Measurements from ENCODE around the gene PARPBP.
"Not testable (repeated sequence)": the region's sequence is repeated elsewhere in the genome, so short reads cannot be mapped to it uniquely, and the experiment has no call there.

The PARPBP gene

GRCh38 chr12:102215992-102216691 is 96.2 kb downstream of the PARPBP start:
- peak; percentile 36 for DNase-seq (ENCODE audit: extremely low read depth, low read depth)
- H3K4me3 ChIP-seq (replicated peaks; ENCODE audit: low read depth, low read length), result no peak overlapping the region
- TF ChIP-seq, protein P1, sequence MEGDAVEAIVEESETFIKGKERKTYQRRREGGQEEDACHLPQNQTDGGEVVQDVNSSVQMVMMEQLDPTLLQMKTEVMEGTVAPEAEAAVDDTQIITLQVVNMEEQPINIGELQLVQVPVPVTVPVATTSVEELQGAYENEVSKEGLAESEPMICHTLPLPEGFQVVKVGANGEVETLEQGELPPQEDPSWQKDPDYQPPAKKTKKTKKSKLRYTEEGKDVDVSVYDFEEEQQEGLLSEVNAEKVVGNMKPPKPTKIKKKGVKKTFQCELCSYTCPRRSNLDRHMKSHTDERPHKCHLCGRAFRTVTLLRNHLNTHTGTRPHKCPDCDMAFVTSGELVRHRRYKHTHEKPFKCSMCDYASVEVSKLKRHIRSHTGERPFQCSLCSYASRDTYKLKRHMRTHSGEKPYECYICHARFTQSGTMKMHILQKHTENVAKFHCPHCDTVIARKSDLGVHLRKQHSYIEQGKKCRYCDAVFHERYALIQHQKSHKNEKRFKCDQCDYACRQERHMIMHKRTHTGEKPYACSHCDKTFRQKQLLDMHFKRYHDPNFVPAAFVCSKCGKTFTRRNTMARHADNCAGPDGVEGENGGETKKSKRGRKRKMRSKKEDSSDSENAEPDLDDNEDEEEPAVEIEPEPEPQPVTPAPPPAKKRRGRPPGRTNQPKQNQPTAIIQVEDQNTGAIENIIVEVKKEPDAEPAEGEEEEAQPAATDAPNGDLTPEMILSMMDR (IDR thresholded peaks at IDR 0.05; ENCODE audit: low read depth, low read length, missing control alignments), result no peak

DNA sequence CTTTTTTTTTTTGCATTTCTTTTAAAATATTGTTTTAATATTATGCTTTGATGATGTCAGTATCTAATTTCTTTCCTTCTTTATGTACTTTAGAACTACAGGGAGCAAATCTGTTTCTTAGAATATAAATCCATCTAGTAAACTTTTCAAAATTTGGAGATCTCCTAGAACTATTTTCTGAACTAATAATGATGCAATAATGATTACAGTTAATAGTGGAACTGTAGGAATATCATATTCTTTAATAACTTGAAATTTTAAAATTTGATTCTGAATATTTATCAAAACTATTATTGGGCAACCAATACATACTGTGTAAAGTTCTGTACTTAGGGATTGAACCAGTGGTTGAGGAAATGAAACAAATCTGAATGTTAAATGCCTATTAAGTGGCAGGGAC is 100.8 kb downstream of the PARPBP start:
- TF ChIP-seq, protein P1 (IDR thresholded peaks at IDR 0.05; ENCODE audit: low read depth, low read length, missing control alignments), result no peak
- no peak overlapping the region for H3K4me3 ChIP-seq (replicated peaks; ENCODE audit: low read depth, low read length)
- DNase-seq (ENCODE audit: extremely low read depth, low read depth), result no peak

GRCh38 chr12:102227954-102228353 is 108.0 kb downstream of the PARPBP start:
- DNase-seq (ENCODE audit: extremely low read depth, low read depth), result no peak
- TF ChIP-seq, protein P1 (IDR thresholded peaks at IDR 0.05; ENCODE audit: low read depth, low read length, missing control alignments), result no peak
- H3K4me3 ChIP-seq (replicated peaks; ENCODE audit: low read depth, low read length), result no peak overlapping the region

- H3K4me3 ChIP-seq (replicated peaks; ENCODE audit: low read depth, low read length), result no peak overlapping the region
- no peak for DNase-seq (ENCODE audit: extremely low read depth, low read depth)
- TF ChIP-seq, protein P1 (IDR thresholded peaks at IDR 0.05; ENCODE audit: low read depth, low read length, missing control alignments), result no peak
These were observed 112.1 kb downstream of the PARPBP start for GRCh38 chr12:102232036-102232435.

GRCh38 chr12:102232446-102232845 is 112.5 kb downstream of the PARPBP start:
- TF ChIP-seq, protein P1 (IDR thresholded peaks at IDR 0.05; ENCODE audit: low read depth, low read length, missing control alignments), result no peak
- DNase-seq (ENCODE audit: extremely low read depth, low read depth), result peak; percentile 65
- H3K4me3 ChIP-seq (replicated peaks; ENCODE audit: low read depth, low read length), result no peak overlapping the region

DNA sequence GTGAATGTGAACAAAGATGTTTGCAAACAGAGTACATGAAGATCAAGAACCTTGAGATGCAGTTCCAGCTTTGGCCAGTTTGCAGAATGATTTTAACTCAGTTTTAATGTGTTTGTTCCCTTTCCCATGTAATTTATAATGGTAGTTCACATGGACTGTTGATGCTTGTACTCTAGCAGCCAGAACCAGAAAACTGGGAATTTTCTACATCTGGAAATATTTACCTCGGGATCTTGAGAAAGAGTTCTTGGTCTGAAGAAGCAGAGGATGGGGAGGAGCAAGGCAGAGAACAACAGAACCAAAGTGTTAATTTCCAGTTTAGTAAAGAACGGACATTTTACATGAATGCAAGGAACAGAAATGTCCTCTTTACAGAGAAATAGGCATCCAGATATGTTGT is 114.6 kb downstream of the PARPBP start:
- no peak overlapping the region for H3K4me3 ChIP-seq (replicated peaks; ENCODE audit: low read depth, low read length)
- TF ChIP-seq, protein P1 (IDR thresholded peaks at IDR 0.05; ENCODE audit: low read depth, low read length, missing control alignments), result no peak
- DNase-seq (ENCODE audit: extremely low read depth, low read depth), result no peak

- not testable (repeated sequence) for H3K4me3 ChIP-seq (replicated peaks; ENCODE audit: low read depth, low read length); DNase-seq (ENCODE audit: extremely low read depth, low read depth)
These were observed 120.9 kb downstream of the PARPBP start for GRCh38 chr12:102240859-102241258.
